Psoas muscle (tissue), 8 donors: ENCODE results near the gene SLC35F2. TPM values are rescaled to one million over a fixed set of nuclear protein-coding genes. Genes with fewer than 3 reads are reported as not detected.

Experiments
- ATAC-seq, 4 donors: fragments of 200-7000 bp; cut with Tn5 transposase; one replicate each; pipeline ENCODE4 v1.9.1; 2020; ENCODE audit warnings: moderate library complexity in 3 of 4, mild to moderate bottlenecking in 2 of 4
- DNase-seq, 2 donors: peaks; one replicate each; pipeline ENCODE4 v3.0.0-alpha.2; 2020
- H3K27ac ChIP-seq: fragments of 200-600 bp; one replicate; pipeline ENCODE4 v1.8.0; 2022
- H3K27me3 ChIP-seq, 3 donors: fragments of 200-600 bp in 1 of 3; one replicate each; pipeline versions ENCODE4 v1.6.1 to v1.8.0; 2013 to 2022; ENCODE audit warnings: low read length in 2 of 3, mild to moderate bottlenecking in 2 of 3, moderate library complexity in 1 of 3; ENCODE audit not compliant: insufficient read depth in 3 of 3
- H3K36me3 ChIP-seq, 2 donors: fragments of 200-600 bp in 1 of 2; one replicate each; pipeline versions ENCODE4 v1.6.1 to v1.8.0; 2013 to 2022; ENCODE audit warnings: low read depth in 1 of 2, mild to moderate bottlenecking in 1 of 2, moderate library complexity in 1 of 2; ENCODE audit not compliant: insufficient read depth in 1 of 2
- H3K4me1 ChIP-seq: fragments of 200-600 bp; one replicate; pipeline ENCODE4 v1.8.0; 2022
- H3K4me3 ChIP-seq: fragments of 200-600 bp; one replicate; pipeline ENCODE4 v1.8.0; 2022; ENCODE audit warnings: mild to moderate bottlenecking
- H3K9me3 ChIP-seq: fragments of 200-600 bp; one replicate; pipeline ENCODE4 v1.8.0; 2022
- CTCF ChIP-seq: fragments of 200-600 bp; IDR thresholded peaks from one replicate; pipeline ENCODE4 v1.8.0; 2022; ENCODE audit warnings: antibody characterized with exemption
- WGBS, 3 donors: extraction: QIAGEN DNeasy Blood & Tissue Kit; methylation state at CpG; one replicate each; pipeline versions ENCODE4 v1.1.6 to v1.1.7; 2013; 5-methylcytosine and 5-hydroxymethylcytosine counted together
- intact Hi-C, 2 donors: fragments of 100-400 bp; cut with DNase I; formaldehyde crosslinking; loops; one replicate each; pipeline versions ENCODE4 v1.11.0 to v1.14.2; 2022
- polyA plus RNA-seq, 3 donors: library from polyadenylated mRNA; stranded (reverse); fragments of 200-250 nt; gene quantifications; one replicate each; pipeline ENCODE4 v1.2.3, GENCODE V29; 2013
- total RNA-seq, 4 donors: library from RNA; stranded (reverse); fragmentation: NEBNext Ultra II Directional in 2 of 4; extraction: Animal tissue kit (Norgen Biotek cat#: 25700) in 2 of 4; gene quantifications; one replicate each; pipeline versions ENCODE4 v1.2.1 to v1.2.4, GENCODE V29; 2021 to 2023
- donor health status: healthy with polysubstance abuse.
- donor health status: DM: no; HTN: no; CAD: no; lungs with moderate emphysema.
- donor health status: Bipolar disorder and iron deficiency.
- donor health status: healthy.
- donor health status: DM: yes; HTN: yes; CAD: no.
- donor health status: DM: no; HTN: no; CAD: no.
- donor health status: DM: no; HTN: no; CAD: no.
- donor health status: DM: yes; HTN: yes; CAD: no.

The SLC35F2 gene
- total and polyA plus RNA-seq, 7 donors: 0.37 to 1.7 (median 0.70) TPM

- no peaks in the 10 kb centered on the region for H3K9me3 ChIP-seq
- no peak overlapping the region for H3K27ac ChIP-seq
- H3K4me3 ChIP-seq: no peak overlapping the region
- H3K36me3 ChIP-seq: no peaks in the 10 kb centered on the region
- H3K27me3 ChIP-seq: no peaks in the 10 kb centered on the region
- 79 to 82% (median 80%) methylated on average over 5 of the region's 5 CpGs for WGBS, 3 donors
- intact Hi-C loops: no loop called here
- DNase-seq (no peak), ATAC-seq (no peak)
- H3K4me1 ChIP-seq: no peaks in the 10 kb centered on the region
- TF ChIP-seq CTCF: no peak
Observed at GRCh38 chr11:107830915-107831540, 27.6 kb downstream of the SLC35F2 start.

GRCh38 chr11:107827041-107827440 lies 31.5 kb downstream of the SLC35F2 start:
- no peak for DNase-seq
- no peak overlapping the region for H3K27ac ChIP-seq
- H3K4me3 ChIP-seq: no peak overlapping the region
- no peaks in the 10 kb centered on the region for H3K36me3 ChIP-seq
- 94 to 97% (median 96%) methylated on average over 3 of the region's 3 CpGs for WGBS, 3 donors
- TF ChIP-seq CTCF: no peak
- no peaks in the 10 kb centered on the region for H3K4me1 ChIP-seq
- H3K27me3 ChIP-seq: no peaks in the 10 kb centered on the region
- no peaks in the 10 kb centered on the region for H3K9me3 ChIP-seq
- intact Hi-C loops: no loop called here
- no peak for ATAC-seq

- no peak overlapping the region for H3K27ac ChIP-seq
- no peaks in the 10 kb centered on the region for H3K27me3 ChIP-seq
- DNase-seq (no peak), ATAC-seq (no peak)
- no peaks in the 10 kb centered on the region for H3K36me3 ChIP-seq
- intact Hi-C loops: no loop called here
- no peak for TF ChIP-seq CTCF
- H3K4me3 ChIP-seq: no peak overlapping the region
- H3K4me1 ChIP-seq: no peaks in the 10 kb centered on the region
- WGBS, 3 donors: 89 to 96% (median 89%) methylated on average over 2 of the region's 2 CpGs
- no peaks in the 10 kb centered on the region for H3K9me3 ChIP-seq
Observed at GRCh38 chr11:107825875-107826274, 32.7 kb downstream of the SLC35F2 start.

- no peaks in the 10 kb centered on the region for H3K27me3 ChIP-seq
- no peaks in the 10 kb centered on the region for H3K4me1 ChIP-seq
- H3K27ac ChIP-seq: no peak overlapping the region
- intact Hi-C loops: no loop called here
- WGBS, 3 donors: 82 to 88% (median 85%) methylated on average over 5 of the region's 5 CpGs
- DNase-seq (no peak), ATAC-seq (no peak)
- no peak overlapping the region for H3K4me3 ChIP-seq
- no peaks in the 10 kb centered on the region for H3K36me3 ChIP-seq
- H3K9me3 ChIP-seq: no peaks in the 10 kb centered on the region
- TF ChIP-seq CTCF: no peak
Observed at GRCh38 chr11:107824668-107825369, 33.8 kb downstream of the SLC35F2 start.
